Stromal cell of bone marrow (primary cell): ENCODE measurements around the gene LMBR1.
"Not testable (repeated sequence)": the region's sequence is repeated elsewhere in the genome, so short reads cannot be mapped to it uniquely, and the experiment has no call there.

ENCODE experiments used
- DNase-seq: peaks from one replicate; pipeline ENCODE4 v3.0.0-alpha.2; 2012; ENCODE audit warnings: low read depth

LMBR1 gene

GRCh38 chr7:156906200-156906649 lies 13.2 kb upstream of the LMBR1 start:
- DNase-seq: no peak

GRCh38 chr7:156903232-156903909 lies 10.4 kb upstream of the LMBR1 start:
- no peak for DNase-seq

GRCh38 chr7:156900093-156900492 lies 7.1 kb upstream of the LMBR1 start:
- not testable (repeated sequence) for DNase-seq

- no peak for DNase-seq
Observed at GRCh38 chr7:156898938-156899337, 6.0 kb upstream of the LMBR1 start.

GRCh38 chr7:156897673-156898072 lies 4.7 kb upstream of the LMBR1 start:
- no peak for DNase-seq

- no peak for DNase-seq
Observed at GRCh38 chr7:156896388-156897022, 3.5 kb upstream of the LMBR1 start.

- DNase-seq: no peak
Observed at GRCh38 chr7:156895024-156895780, 2.2 kb upstream of the LMBR1 start.

GRCh38 chr7:156892081-156892800 lies 742 bp downstream of the LMBR1 start:
- DNase-seq: no peak

- no peak for DNase-seq
Observed at GRCh38 chr7:156889746-156890145, 3.2 kb downstream of the LMBR1 start.

- no peak for DNase-seq
Observed at GRCh38 chr7:156889089-156889488, 3.9 kb downstream of the LMBR1 start.

- no peak for DNase-seq
Observed at GRCh38 chr7:156886020-156886795, 6.8 kb downstream of the LMBR1 start.

- no peak for DNase-seq
Observed at GRCh38 chr7:156881679-156882078, 11.3 kb downstream of the LMBR1 start.

GRCh38 chr7:156875766-156876165 lies 17.2 kb downstream of the LMBR1 start:
- no peak for DNase-seq

GRCh38 chr7:156868363-156868762 lies 24.6 kb downstream of the LMBR1 start:
- DNase-seq: not testable (repeated sequence)

GRCh38 chr7:156865493-156865892 lies 27.5 kb downstream of the LMBR1 start:
- no peak for DNase-seq

- DNase-seq: not testable (repeated sequence)
Observed at GRCh38 chr7:156862022-156862421, 31.0 kb downstream of the LMBR1 start.

GRCh38 chr7:156861212-156861611 lies 31.8 kb downstream of the LMBR1 start:
- DNase-seq: no peak

GRCh38 chr7:156860099-156860498 lies 32.9 kb downstream of the LMBR1 start:
- not testable (repeated sequence) for DNase-seq

GRCh38 chr7:156858523-156858922 lies 34.5 kb downstream of the LMBR1 start:
- no peak for DNase-seq

GRCh38 chr7:156857757-156858156 lies 35.2 kb downstream of the LMBR1 start:
- DNase-seq: no peak

- no peak for DNase-seq
Observed at GRCh38 chr7:156854654-156855053, 38.3 kb downstream of the LMBR1 start.

- no peak for DNase-seq
Observed at GRCh38 chr7:156848979-156849378, 44.0 kb downstream of the LMBR1 start.
